Cardiac muscle cell (in vitro differentiated cells and primary cell): ENCODE results near the gene EEF1A2. TPM values are rescaled to one million over a fixed set of nuclear protein-coding genes. Genes with fewer than 3 reads are reported as not detected.

Experiments
- DNase-seq, 2 donors: peaks; one replicate each; pipeline versions ENCODE4 v3.0.0 to v3.0.0-alpha.2; 2010 to 2017; ENCODE audit warnings: low read depth in 1 of 2, low spot score in 1 of 2
- H3K27ac ChIP-seq: fragments of 200-600 bp; sonication (generic); 2 replicates; pipeline ENCODE4 v1.5.1; 2016
- H3K27me3 ChIP-seq: fragments of 200-600 bp; sonication (generic); 2 replicates; pipeline ENCODE4 v1.6.0; 2016; ENCODE audit warnings: control low read depth
- H3K36me3 ChIP-seq: fragments of 200-600 bp; sonication (generic); 2 replicates; pipeline ENCODE4 v1.5.1; 2016; ENCODE audit warnings: control low read depth
- H3K4me1 ChIP-seq: fragments of 200-600 bp; sonication (generic); 2 replicates; pipeline ENCODE4 v1.8.1; 2017; ENCODE audit warnings: low read depth, mild to moderate bottlenecking, mixed run types
- H3K4me3 ChIP-seq: fragments of 200-600 bp; sonication (generic); 2 replicates; pipeline ENCODE4 v1.5.1; 2016; ENCODE audit warnings: mild to moderate bottlenecking
- H3K9me3 ChIP-seq: fragments of 200-600 bp; sonication (generic); 2 replicates; pipeline ENCODE4 v1.5.1; 2017; ENCODE audit warnings: low read depth, mild to moderate bottlenecking, control low read depth
- CTCF ChIP-seq: IDR thresholded peaks from 2 replicates; pipeline ENCODE4 v1.5.1; 2012; ENCODE audit warnings: low read depth, mild to moderate bottlenecking, low read length
- polyA plus RNA-seq: library from polyadenylated mRNA; unstranded; fragments of >200 nt; fragmentation: Nextera tagmentation; extraction: Ambion mirVana; gene quantifications from 2 replicates; pipeline ENCODE4 v1.2.1, GENCODE V29; 2016
- total RNA-seq: library from RNA; depleted of rRNA; stranded (reverse); fragments of >200 nt; gene quantifications from 2 replicates; pipeline ENCODE4 v1.2.3, GENCODE V29; 2016

EEF1A2 gene
- total and polyA plus RNA-seq, 2 experiments from 2014 or later = 309 to 1,016 TPM

- DNase-seq = no peak
- Histone ChIP-seq H3K4me1 (no peaks in the 10 kb centered on the region), H3K9me3 (no peaks in the 10 kb centered on the region), H3K27ac (no peak overlapping the region), H3K36me3 (no peaks in the 10 kb centered on the region), H3K4me3 (no peak overlapping the region), H3K27me3 (peaks cover 11% of the 10 kb centered on the region)
- TF ChIP-seq CTCF = no peak
Observed at GRCh38 chr20:63466250-63466825, 32.5 kb downstream of the EEF1A2 start.

- TF ChIP-seq CTCF = no peak
- Histone ChIP-seq H3K27me3 (peaks cover 4% of the 10 kb centered on the region), H3K9me3 (no peaks in the 10 kb centered on the region), H3K4me3 (no peak overlapping the region), H3K27ac (no peak overlapping the region), H3K36me3 (no peaks in the 10 kb centered on the region), H3K4me1 (no peaks in the 10 kb centered on the region)
- no peak for DNase-seq
Observed at GRCh38 chr20:63465380-63466249, 33.3 kb downstream of the EEF1A2 start.

- no peak for TF ChIP-seq CTCF
- DNase-seq = no peak
- H3K36me3 ChIP-seq = no peaks in the 10 kb centered on the region
- no peaks in the 10 kb centered on the region for H3K9me3 ChIP-seq
- H3K27ac ChIP-seq = no peak overlapping the region
- no peaks in the 10 kb centered on the region for H3K27me3 ChIP-seq
- no peak overlapping the region for H3K4me3 ChIP-seq
- no peaks in the 10 kb centered on the region for H3K4me1 ChIP-seq
Observed at GRCh38 chr20:63464289-63464635, 34.6 kb downstream of the EEF1A2 start.

- Histone ChIP-seq H3K27ac (no peak overlapping the region), H3K4me1 (no peaks in the 10 kb centered on the region), H3K27me3 (no peaks in the 10 kb centered on the region), H3K4me3 (no peak overlapping the region), H3K36me3 (no peaks in the 10 kb centered on the region), H3K9me3 (no peaks in the 10 kb centered on the region)
- no peak for DNase-seq
- TF ChIP-seq CTCF = no peak
Observed at GRCh38 chr20:63463400-63464288, 35.2 kb downstream of the EEF1A2 start.

- no peaks in the 10 kb centered on the region for H3K9me3 ChIP-seq
- DNase-seq = no peak
- no peak overlapping the region for H3K4me3 ChIP-seq
- H3K27me3 ChIP-seq = no peaks in the 10 kb centered on the region
- H3K36me3 ChIP-seq = no peaks in the 10 kb centered on the region
- H3K4me1 ChIP-seq = no peaks in the 10 kb centered on the region
- H3K27ac ChIP-seq = no peak overlapping the region
- no peak for TF ChIP-seq CTCF
Observed at GRCh38 chr20:63462244-63462643, 36.6 kb downstream of the EEF1A2 start.
